Measurements from ENCODE around the gene ZNF518B. TPM values are rescaled to one million over a fixed set of nuclear protein-coding genes. Genes with fewer than 3 reads are reported as not detected.
"Not testable (repeated sequence)": the region's sequence is repeated elsewhere in the genome, so short reads cannot be mapped to it uniquely, and the experiment has no call there.

ZNF518B gene
- total RNA-seq, 1 experiment from 2014 or later, result 25.9 TPM

- DNase-seq (ENCODE audit: low spot score), result no peak
Observed at GRCh38 chr4:10458177-10458576, 951 bp upstream of the ZNF518B start.

DNA sequence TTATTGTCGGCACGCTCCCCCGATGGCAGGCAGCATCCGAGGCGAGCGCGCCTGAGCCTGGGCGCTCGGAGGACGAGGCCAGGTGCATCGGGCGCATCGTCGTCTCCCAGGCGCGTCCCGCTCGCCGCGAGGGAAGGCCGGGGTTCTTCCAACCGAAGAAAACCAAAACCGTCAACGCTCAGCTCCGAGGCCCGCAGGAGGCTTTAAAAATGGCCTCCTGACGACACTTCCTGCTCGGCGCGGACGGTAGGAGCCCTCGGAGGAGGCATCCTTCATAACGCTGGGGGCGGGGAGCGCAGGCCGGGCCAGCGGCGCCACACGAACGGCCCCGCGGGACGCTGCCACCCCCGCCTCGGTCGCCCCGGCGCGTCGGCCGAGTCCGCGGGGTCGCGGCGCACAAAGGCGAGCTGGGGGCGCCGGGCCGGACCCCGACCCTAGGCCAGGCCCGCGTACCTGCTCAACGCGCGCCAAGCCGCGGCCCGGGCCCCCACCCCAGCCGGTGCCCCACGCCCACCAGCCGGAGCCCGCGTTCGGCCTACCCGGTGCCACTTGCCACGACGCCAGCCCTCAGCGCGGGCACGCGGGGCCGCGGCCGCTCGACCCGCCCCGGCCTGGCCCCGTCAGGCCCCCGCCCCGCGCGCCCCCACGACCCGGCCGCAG, 501 bp downstream of the ZNF518B start:
- peak; percentile 41 for DNase-seq (ENCODE audit: low spot score)

DNA sequence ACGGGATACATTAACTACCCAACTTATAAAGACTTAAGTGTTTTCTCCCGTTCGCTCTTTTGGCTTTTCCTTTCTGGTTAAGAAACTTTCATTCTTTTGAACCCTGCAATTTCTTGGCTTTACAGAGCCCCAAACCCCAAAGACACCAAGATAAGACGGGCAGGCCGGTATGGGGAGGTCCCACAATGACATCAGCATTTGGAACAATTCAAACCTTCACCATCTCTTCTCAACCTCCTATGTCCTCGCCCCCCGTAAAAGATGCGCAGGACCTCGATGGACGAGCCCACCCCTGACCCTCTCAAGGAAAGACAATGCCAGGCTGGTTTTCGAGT, 999 bp downstream of the ZNF518B start:
- DNase-seq (ENCODE audit: low spot score), result no peak

DNA sequence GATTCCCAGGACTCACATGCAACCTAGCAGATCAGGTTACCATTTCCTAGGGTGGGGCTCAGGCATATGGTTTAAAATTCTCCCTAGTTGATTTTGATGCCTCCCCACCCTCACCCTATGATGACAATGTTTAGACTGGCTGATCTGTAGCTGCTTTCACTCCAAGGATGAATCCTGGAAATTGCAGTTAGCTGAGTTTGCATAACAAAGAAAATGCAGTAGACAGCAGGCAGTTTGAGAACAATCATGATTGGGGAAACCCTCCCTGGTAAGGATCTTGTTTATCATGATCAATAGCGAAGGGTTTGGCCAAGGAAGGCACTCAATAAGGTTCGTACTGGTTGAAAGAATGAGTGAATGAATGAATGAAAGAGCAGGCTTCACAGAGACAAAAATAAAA, 2.1 kb downstream of the ZNF518B start:
- DNase-seq (ENCODE audit: low spot score), result no peak

DNA sequence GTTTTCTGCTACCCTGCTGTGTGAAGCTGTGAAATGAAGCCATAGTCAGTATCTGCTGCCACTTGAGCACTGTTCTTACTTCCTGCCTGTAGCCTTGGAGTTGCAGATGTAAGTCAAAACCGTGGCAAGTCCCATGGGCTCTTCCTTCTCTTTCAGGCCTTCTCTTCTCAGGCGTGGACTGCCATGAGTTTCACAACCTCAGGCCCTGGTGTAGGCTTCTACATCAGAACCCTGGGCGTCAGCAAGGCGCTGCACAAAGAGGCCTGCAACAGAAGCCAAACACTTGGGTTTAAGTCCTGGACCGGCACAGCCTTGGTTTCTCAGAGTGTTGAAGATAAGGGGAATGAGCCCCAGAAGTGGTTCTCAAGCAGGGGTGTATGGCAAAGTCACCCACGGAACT, 2.5 kb downstream of the ZNF518B start:
- DNase-seq (ENCODE audit: low spot score), result no peak

GRCh38 chr4:10454121-10454520, 3.1 kb downstream of the ZNF518B start:
- DNase-seq (ENCODE audit: low spot score), result no peak

GRCh38 chr4:10448991-10449390, 8.2 kb downstream of the ZNF518B start:
- no peak for DNase-seq (ENCODE audit: low spot score)

- no peak for DNase-seq (ENCODE audit: low spot score)
Observed at GRCh38 chr4:10442976-10443375, 14.2 kb downstream of the ZNF518B start.

DNA sequence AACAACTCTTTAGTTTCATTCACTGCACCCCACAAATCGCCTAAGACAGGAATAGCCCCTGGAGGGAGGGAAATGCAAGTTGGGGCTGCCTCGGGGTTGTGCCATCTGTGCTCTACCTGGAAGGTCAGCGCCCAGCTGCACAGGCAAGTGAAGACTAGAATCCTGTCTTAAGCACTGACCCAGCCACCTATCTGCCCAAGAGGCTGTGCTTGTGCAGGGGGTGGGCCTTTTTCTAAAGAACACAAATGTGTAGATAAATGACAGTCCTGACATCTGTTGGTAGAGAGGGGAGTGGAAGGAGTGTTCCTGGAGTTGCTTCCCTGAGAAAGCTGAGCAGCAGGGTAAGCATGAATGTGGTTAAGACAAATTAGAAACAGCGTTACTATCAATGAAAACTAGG, 15.7 kb downstream of the ZNF518B start:
- no peak for DNase-seq (ENCODE audit: low spot score)

GRCh38 chr4:10438924-10439323, 18.3 kb downstream of the ZNF518B start:
- no peak for DNase-seq (ENCODE audit: low spot score)

GRCh38 chr4:10437735-10438134, 19.5 kb downstream of the ZNF518B start:
- DNase-seq (ENCODE audit: low spot score), result no peak

DNA sequence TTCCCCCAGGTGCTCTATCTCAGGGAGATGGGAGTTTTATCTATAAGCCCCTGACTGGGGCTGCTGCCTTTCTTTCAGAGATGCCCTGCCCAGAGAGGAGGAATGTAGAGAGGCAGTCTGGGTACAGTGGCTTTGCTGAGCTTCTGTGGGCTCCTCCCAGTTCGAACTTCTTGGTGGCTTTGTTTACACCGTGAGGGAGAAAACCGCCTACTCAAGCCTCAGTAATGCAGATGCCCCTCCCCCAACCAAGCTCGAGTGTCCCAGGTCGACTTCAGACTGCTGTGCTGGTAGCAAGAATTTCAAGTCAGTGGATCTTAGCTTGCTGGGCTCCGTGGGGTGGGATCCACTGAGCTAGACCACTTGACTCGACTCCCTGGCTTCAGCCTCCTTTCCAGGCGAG, 29.5 kb downstream of the ZNF518B start:
- DNase-seq (ENCODE audit: low spot score), result not testable (repeated sequence)

GRCh38 chr4:10421344-10422055, 35.7 kb downstream of the ZNF518B start:
- no peak for DNase-seq (ENCODE audit: low spot score)

DNA sequence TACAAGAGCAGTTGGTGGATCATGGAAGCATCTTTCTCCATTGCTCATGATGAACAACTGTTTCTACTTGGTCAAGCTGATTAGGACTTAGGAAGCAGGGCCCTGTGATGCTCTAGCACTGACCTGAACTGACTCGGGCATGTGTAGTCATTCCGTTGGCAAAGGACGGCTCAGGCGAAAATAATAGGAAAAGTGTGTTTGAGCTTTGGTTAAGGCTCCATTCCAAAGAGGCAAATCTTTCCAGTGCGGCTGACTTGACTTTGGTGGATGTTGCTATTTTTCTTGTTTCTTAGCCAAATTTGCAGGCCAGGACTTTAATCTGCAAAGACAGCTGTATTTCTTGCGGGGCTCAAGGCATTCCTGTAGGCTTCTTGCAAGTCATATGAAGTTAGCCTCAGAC, 39.5 kb downstream of the ZNF518B start:
- no peak for DNase-seq (ENCODE audit: low spot score)

- no peak for DNase-seq (ENCODE audit: low spot score)
Observed at GRCh38 chr4:10416441-10416840, 40.8 kb downstream of the ZNF518B start.

DNA sequence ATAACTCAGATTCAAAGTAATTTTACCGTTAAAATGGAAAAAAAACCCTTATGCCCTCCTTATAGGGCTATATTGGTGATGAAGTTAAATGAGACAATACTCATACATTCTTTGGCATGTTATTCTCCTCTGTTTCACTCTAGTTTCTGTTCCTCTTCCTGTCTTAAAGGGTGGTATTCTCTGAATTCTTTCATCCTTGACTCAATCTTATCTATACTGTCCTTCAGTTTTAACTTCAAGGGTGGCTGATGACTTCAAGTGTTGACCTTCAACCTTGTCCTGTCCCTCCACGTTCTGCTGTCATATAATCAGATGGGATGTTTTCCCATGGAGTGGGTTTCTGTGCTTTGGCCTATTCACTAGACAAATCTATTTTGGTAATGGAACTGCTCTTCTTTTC, 44.0 kb downstream of the ZNF518B start:
- no peak for DNase-seq (ENCODE audit: low spot score)

DNA sequence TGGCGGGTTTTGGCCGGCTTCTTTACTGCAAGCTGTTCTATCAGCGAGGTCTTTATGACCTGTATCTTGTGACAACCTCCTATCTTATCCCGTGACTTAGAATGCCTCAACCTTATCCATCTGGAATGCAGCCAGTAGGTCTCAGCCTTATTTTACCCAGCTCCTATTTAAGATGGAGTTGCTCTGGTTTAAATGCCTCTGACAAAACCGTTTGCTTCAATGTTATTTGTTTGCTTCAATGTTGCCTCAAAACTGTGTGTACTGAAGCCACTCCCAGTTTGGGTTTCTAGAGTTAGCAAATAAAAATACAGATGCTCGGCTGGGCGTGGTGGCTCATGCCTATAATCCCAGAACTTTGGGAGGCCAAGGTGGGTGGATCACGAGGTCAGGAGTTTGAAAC, 51.6 kb downstream of the ZNF518B start:
- DNase-seq (ENCODE audit: low spot score), result no peak

DNA sequence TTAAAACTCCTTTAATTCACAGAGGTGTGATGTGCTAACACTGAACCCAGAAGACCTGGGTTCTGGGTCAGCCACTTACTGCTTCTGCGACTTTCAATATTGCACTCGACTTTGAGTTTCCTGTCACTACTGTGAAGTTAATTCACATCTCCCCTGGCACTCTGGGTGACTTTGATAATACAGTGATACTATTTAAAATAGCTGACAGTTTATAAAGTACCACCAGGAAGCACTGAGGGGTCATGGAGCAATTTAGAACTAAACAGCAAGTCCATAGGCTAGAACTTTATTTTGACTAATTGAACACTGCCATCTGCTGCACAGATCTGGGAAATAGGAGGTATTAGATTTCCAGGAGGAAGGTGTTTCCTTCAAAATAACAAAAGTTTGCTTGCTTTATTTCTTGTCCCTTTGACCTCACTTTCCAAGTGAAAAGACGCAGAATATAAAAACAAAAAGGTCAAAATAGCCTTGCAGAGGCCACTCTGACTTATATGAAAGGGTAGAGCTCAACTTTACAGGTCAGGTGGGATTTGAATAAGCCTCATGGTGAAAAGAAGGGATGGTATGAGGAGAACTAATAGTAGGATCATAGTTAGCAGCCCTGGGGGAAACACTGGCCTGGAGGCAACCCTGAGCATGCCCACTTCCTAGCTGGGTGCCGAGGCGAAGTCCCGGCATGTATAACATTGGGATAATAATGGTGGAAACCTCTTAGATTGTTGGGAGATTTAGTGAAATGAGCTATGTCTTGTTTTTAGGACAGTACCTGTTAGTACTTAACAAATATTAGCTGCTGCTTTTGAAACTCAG, 53.4 kb downstream of the ZNF518B start:
- peak; percentile 25 for DNase-seq (ENCODE audit: low spot score)

GRCh38 chr4:10395971-10396580, 61.1 kb downstream of the ZNF518B start:
- no peak for DNase-seq (ENCODE audit: low spot score)

Data from H4 (cell line).